Embryonic facial prominence (tissue), 1 donor: ENCODE data around the gene TMPO.
A peak's percentile ranks its signal among the peaks of the same experiment; 100 is the strongest.
"Not testable (repeated sequence)": the region's sequence is repeated elsewhere in the genome, so short reads cannot be mapped to it uniquely, and the experiment has no call there.

Experiments
- DNase-seq: peaks from one replicate; pipeline ENCODE4 v3.0.0-alpha.2; 2016; ENCODE audit errors: extremely low spot score

The TMPO gene, protein sequence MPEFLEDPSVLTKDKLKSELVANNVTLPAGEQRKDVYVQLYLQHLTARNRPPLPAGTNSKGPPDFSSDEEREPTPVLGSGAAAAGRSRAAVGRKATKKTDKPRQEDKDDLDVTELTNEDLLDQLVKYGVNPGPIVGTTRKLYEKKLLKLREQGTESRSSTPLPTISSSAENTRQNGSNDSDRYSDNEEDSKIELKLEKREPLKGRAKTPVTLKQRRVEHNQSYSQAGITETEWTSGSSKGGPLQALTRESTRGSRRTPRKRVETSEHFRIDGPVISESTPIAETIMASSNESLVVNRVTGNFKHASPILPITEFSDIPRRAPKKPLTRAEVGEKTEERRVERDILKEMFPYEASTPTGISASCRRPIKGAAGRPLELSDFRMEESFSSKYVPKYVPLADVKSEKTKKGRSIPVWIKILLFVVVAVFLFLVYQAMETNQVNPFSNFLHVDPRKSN

GRCh38 chr12:98515287-98516110, at the start of gene TMPO:
Gene TMPO, plus strand, starts transcription at chr12:98515590. Its CDS starts 278 bp downstream, at chr12:98515868.
- DNase-seq: peak; percentile 84

DNA sequence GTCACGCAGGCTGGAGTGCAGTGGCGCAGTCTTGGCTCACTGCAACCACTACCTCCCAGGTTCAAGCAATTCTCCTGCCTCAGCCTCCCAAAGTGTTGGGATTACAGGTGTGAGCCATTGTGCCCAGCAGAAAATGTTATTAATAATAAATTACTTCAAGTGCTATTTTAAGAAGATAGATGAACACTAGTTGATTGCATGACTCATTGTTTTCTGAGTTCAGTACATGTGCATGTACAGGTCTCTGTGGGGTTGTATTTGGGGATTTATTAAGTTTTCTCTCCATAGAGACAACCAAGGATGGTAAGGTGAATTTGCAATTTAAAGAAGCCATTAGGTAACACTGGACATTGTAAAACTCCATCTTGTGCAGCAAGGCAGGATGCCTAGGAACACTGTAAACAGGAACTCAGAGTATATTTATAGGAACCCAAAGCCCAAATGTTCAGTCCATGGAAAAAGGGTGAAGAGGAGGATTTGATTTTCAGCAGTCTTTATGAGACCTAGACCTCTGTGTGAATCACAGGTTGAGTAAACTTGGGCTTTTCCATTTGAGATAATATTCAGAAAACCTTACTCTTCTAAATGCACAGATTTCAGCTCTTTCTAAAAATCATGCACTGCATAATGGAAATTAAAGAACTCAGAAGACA, 49.3 kb upstream of the TMPO start:
- no peak for DNase-seq

GRCh38 chr12:98466640-98467400, 48.6 kb upstream of the TMPO start:
- DNase-seq: no peak

DNA sequence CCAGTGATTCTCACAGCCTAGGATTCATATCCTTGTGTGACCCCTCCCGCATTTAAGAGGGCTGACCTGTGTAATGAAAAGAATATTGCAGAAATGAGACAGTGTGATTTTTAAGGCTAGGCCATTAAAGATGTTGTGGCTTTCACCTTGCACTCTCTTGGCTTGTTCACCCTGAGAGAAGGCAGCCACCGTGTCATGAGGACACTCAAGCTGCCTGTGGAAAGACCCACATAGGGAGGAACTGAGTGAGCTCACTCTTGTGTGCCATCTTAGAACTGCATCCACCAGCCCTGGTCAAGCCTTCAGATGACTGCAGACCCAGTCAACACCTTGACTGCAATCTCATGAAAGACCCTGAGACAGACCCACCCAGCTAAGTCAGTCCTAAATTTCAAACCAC, 46.3 kb upstream of the TMPO start:
- no peak for DNase-seq

DNA sequence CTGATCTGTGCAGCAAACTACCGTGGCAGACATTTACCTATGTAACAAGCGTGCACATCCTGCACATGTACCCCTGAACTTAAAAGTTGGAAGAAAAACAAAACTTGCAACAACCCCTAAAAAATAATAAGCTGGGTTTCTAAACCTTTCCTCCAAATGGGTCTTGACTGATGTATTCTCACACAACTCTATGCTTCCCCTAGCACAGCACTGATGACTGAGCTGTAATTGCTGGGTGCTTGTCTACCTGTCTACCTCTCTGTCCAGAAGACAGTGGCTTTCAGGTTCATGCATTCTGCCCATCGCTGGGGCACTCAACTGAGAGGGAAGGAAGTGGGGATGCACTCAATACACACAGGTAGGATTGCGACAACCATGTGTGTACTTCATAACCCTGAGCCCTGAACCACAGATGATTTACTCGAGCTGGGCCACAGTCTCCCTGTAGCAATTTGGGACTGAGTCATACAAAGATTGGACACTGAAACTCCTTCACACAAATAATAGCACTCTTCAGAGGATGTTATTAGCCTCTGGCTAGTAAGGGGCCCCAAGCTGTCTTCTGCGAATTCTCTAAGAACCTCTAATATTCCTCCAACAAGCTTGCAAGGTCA, 44.8 kb upstream of the TMPO start:
- DNase-seq: no peak

GRCh38 chr12:98471085-98471484, 44.3 kb upstream of the TMPO start:
- no peak for DNase-seq

- no peak for DNase-seq
Measured at GRCh38 chr12:98475565-98475908, 39.9 kb upstream of the TMPO start.

GRCh38 chr12:98478606-98479005, 36.8 kb upstream of the TMPO start:
- no peak for DNase-seq

GRCh38 chr12:98483621-98484503, 31.5 kb upstream of the TMPO start:
- no peak for DNase-seq

- no peak for DNase-seq
Measured at GRCh38 chr12:98485792-98486340, 29.5 kb upstream of the TMPO start.

DNA sequence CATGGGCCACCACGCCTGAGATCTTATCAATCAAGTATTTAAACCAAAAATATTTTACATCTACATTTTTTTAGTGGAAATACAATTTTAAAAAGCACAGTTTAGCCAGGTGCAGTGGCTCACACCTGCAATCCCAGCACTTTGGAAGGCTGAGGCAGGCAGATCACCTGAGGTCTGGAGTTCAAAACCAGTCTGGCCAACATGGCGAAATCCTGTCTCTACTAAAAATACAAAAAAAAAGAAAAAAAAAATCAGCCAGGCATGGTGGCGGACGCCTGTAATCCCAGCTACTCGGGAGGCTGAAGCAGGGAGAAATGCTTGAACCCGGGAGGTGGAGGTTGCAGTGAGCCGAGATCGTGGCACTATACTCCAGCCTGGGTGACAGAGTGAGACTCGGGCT, 27.0 kb upstream of the TMPO start:
- not testable (repeated sequence) for DNase-seq

DNA sequence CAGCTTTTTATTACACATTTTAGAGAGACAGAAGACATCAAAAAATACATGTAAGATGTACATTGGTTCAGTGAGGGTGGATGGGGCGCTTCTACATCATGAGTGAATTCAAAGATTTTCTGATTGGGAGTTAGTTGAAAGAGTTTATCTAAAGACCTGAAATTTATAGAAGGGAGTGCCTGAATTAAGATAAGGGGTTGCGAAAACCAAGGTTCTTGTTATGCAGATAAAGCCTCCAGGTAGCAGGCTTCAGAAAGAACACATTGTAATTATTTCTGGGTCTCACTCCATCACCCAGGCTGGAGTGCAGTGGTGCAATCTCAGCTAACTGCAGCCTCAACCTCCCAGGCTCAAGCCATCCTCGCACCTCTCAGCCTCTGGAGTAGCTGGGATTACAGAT, 26.2 kb upstream of the TMPO start:
- DNase-seq: no peak

GRCh38 chr12:98490501-98491453, 24.6 kb upstream of the TMPO start:
- peak; percentile 84 for DNase-seq

DNA sequence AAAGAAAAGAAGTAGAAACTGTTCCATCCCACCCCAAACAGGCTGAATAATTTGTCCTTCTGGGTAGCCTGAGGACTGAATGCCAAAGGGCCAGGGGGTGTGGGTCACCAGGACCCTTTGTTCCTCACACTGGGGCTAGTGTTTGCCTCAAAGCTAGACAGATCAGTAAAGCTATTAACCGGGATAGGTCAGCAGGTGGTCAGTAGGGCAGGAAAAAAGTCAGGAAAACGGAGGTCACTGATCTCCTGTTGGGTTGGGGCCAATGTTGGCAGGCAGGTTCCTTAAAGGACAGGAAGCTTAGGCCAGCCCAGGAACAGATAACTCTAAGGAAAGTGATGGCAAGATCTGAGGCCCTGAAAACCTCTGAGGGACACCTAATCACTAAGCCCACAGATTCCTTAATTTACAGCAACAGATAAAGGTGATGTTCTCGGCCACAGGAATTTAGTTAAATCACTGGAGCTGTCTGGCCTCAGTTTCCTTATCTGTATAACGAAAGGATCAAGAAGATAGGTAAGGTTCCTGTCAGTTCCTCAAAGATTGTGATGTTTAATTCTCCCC, 22.7 kb upstream of the TMPO start:
- DNase-seq: no peak

GRCh38 chr12:98501266-98501629, 14.1 kb upstream of the TMPO start:
- DNase-seq: not testable (repeated sequence)

DNA sequence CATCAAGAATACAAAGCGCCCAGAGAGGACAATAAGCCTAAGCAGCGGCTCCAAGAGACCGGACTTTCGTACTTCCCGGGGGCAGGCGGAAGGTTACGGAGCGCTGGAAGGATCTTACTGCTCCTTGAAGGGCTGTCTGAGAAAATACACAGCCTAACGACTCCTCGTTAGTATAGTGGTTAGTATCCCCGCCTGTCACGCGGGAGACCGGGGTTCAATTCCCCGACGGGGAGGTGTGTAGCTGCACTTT, 12.1 kb upstream of the TMPO start:
- peak; percentile 74 for DNase-seq

GRCh38 chr12:98503592-98504367, 11.6 kb upstream of the TMPO start:
- peak; percentile 89 for DNase-seq

DNA sequence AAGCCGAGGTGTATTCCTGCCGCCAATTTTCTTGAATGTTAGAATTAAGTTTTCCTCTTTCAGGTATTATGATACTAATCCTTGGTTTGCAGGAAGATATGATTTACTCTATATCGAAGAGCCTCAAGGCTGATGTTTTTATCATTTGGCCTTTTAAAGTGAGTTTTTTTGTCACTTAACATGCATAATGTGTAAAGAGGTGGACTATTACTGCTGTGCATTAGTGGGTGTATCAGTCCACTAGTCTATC, 11.1 kb upstream of the TMPO start:
- DNase-seq: no peak
